SK-N-MC (cell line): ENCODE measurements around the gene WDR64.

Experiments
- EZH2 ChIP-seq: fragments of 200-600 bp; sonication (generic); IDR thresholded peaks from one replicate; pipeline ENCODE4 v1.6.1; 2017; ENCODE audit warnings: antibody characterized with exemption
- FOXP2 ChIP-seq: optimal IDR thresholded peaks from 2 replicates; pipeline ENCODE3; 2011; ENCODE audit warnings: mild to moderate bottlenecking, moderate library complexity; ENCODE audit not compliant: insufficient read depth; ENCODE audit errors: extremely low read length, control extremely low read depth
- POLR2AphosphoS5 ChIP-seq: IDR thresholded peaks from 2 replicates; pipeline ENCODE4 v1.6.1; 2012; ENCODE audit warnings: mild to moderate bottlenecking, low read depth, low read length, borderline replicate concordance

DNA sequence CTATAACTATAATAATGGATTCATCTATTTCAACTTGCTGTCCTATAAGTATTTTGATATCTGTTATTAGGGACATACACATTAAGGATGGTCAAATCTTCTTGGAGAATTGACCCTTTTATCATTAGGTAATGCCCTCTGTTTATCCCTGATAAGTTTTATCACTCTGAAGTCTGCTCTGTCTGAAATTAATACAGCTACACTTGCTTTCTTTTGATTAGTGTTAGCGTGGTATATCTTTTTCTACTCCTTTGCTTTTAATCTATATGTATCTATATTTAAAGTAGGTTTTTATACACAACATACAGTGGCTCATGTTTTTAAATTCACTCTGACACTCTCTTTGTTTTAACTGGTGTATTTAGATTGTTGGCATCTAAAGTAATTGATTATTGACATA, 126.0 kb downstream of the WDR64 start:
- TF ChIP-seq EZH2 (no peak), POLR2AphosphoS5 (no peak), FOXP2 (no peak)
